ENCODE measurements around the gene XPO1.

DNA sequence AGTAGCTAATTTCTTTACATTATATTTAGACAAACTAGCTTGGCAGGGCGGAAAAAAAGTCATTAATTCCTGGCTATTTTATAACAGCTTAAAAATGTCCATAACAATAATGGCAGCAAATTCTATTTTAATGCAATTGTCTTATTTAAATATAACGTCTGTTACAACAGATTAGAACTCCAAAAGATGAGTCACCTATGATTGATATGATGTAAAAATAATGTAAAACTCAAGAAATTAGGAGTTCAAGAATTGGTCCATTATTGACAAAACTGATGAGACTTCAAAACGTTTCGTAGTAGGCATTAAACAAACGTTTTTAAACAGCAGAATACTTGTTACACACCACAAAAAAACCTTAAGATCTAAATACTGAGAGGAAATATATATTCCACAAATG, 2.7 kb downstream of the XPO1 start:
- TF ChIP-seq CTCF (IDR thresholded peaks at IDR 0.05) (no peak), POLR2A (IDR thresholded peaks at IDR 0.05) (no peak)

Measured in vagina (tissue), 2 donors.